ENCODE results near the gene NTSR1. TPM values are rescaled to one million over a fixed set of nuclear protein-coding genes. Genes with fewer than 3 reads are reported as not detected.

Gene NTSR1
- total and polyA plus RNA-seq, 2 of the 13 experiments (the other 11 are each of a cell fraction or from before 2014, with no cell fraction given), result 0.09 to 0.12 TPM

DNA sequence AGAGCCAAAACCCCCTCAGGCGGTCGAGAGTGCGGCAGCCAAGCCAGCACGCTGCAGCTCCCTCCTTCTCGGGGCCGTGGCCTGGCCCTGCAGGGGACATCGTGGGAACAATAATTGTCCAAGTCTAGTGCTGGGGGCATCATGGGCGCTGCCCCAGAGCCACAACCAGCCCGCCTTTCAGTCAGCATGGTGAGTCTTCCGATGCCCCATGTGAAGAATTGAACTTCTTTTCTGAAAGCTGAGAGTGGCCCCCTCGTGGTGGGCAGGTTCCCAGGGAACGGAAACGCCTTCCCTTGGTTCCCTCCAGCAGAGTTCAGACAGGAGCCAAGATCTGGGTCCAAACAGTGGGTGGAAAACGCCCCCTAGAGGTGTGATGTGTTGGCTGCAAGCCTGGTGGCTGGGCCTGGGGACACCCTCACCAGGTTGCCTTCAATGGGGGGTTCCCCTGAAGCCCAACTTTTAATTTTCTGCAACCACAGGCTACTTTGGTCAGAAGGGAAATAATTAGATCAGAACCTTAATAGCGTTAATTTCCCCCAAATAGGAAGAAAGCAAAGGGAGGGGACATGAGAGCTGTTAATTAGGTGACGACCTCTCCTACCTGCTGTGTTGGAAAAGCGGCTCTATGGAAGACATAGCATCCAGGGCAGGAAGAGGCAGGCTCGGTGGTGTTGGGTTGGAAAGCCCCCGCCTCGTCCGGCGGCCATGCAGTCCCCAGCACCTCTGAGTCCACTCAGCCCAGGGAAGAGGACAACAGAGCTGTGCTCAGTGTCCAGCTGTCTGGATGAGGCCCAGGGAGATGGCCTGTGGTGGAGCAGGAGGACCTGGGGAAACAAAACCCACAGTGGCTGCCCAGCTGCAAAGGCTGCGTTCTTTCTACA lies 82.9 kb downstream of the NTSR1 start (continued):
- TF ChIP-seq, protein P1, sequence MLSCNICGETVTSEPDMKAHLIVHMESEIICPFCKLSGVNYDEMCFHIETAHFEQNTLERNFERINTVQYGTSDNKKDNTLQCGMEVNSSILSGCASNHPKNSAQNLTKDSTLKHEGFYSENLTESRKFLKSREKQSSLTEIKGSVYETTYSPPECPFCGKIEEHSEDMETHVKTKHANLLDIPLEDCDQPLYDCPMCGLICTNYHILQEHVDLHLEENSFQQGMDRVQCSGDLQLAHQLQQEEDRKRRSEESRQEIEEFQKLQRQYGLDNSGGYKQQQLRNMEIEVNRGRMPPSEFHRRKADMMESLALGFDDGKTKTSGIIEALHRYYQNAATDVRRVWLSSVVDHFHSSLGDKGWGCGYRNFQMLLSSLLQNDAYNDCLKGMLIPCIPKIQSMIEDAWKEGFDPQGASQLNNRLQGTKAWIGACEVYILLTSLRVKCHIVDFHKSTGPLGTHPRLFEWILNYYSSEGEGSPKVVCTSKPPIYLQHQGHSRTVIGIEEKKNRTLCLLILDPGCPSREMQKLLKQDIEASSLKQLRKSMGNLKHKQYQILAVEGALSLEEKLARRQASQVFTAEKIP (CRISPR knock-in tag; IDR thresholded peaks at IDR 0.05; ENCODE audit: borderline replicate concordance), result no peak
- TF ChIP-seq, protein P2, sequence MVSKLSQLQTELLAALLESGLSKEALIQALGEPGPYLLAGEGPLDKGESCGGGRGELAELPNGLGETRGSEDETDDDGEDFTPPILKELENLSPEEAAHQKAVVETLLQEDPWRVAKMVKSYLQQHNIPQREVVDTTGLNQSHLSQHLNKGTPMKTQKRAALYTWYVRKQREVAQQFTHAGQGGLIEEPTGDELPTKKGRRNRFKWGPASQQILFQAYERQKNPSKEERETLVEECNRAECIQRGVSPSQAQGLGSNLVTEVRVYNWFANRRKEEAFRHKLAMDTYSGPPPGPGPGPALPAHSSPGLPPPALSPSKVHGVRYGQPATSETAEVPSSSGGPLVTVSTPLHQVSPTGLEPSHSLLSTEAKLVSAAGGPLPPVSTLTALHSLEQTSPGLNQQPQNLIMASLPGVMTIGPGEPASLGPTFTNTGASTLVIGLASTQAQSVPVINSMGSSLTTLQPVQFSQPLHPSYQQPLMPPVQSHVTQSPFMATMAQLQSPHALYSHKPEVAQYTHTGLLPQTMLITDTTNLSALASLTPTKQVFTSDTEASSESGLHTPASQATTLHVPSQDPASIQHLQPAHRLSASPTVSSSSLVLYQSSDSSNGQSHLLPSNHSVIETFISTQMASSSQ (IDR thresholded peaks at IDR 0.05; ENCODE audit: low read depth), result no peak
- TF ChIP-seq, protein P2 (CRISPR knock-in tag; IDR thresholded peaks at IDR 0.05; ENCODE audit: borderline replicate concordance), result no peak
- no peak; the same call in 1 of the 2 replicates for TF ChIP-seq ESRRA (CRISPR knock-in tag; IDR thresholded peaks at IDR 0.05; ENCODE audit: low read depth)
- TF ChIP-seq ZFP82 (CRISPR knock-in tag; IDR thresholded peaks at IDR 0.05; ENCODE audit: borderline replicate concordance), result no peak
- TF ChIP-seq KLF16 (CRISPR knock-in tag; IDR thresholded peaks at IDR 0.05), result peak in 1 of 2 experiments; percentile 84; a peak in 2 of 4 replicates
- TF ChIP-seq ASH2L (IDR thresholded peaks at IDR 0.05; ENCODE audit: insufficient read length, low read depth, low read length), result peak; percentile 19
- no peak for TF ChIP-seq ZBTB8A (CRISPR knock-in tag; IDR thresholded peaks at IDR 0.05; ENCODE audit: borderline replicate concordance, low read depth)
- TF ChIP-seq, protein P3, sequence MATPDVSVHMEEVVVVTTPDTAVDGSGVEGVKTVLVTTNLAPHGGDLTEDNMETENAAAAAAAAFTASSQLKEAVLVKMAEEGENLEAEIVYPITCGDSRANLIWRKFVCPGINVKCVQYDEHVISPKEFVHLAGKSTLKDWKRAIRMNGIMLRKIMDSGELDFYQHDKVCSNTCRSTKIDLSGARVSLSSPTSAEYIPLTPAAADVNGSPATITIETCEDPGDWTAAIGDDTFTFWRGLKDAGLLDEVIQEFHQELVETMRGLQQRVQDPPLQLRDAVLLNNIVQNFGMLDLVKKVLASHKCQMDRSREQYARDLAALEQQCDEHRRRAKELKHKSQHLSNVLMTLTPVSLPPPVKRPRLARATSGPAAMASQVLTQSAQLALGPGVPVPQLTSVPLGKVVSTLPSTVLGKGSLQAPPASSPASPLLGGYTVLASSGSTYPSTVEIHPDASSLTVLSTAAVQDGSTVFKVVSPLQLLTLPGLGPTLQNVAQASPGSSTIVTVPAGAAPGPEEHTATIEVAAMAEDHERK (CRISPR knock-in tag; IDR thresholded peaks at IDR 0.05; ENCODE audit: low read depth), result no peak
- TF ChIP-seq RELA (CRISPR knock-in tag; IDR thresholded peaks at IDR 0.05), result no peak
- TF ChIP-seq, protein P4, sequence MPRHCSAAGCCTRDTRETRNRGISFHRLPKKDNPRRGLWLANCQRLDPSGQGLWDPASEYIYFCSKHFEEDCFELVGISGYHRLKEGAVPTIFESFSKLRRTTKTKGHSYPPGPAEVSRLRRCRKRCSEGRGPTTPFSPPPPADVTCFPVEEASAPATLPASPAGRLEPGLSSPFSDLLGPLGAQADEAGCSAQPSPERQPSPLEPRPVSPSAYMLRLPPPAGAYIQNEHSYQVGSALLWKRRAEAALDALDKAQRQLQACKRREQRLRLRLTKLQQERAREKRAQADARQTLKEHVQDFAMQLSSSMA (CRISPR knock-in tag; IDR thresholded peaks at IDR 0.05), result 0 out of 2 replicates have a peak, but pooled peaks have one; percentile 38
- TF ChIP-seq, protein P5, sequence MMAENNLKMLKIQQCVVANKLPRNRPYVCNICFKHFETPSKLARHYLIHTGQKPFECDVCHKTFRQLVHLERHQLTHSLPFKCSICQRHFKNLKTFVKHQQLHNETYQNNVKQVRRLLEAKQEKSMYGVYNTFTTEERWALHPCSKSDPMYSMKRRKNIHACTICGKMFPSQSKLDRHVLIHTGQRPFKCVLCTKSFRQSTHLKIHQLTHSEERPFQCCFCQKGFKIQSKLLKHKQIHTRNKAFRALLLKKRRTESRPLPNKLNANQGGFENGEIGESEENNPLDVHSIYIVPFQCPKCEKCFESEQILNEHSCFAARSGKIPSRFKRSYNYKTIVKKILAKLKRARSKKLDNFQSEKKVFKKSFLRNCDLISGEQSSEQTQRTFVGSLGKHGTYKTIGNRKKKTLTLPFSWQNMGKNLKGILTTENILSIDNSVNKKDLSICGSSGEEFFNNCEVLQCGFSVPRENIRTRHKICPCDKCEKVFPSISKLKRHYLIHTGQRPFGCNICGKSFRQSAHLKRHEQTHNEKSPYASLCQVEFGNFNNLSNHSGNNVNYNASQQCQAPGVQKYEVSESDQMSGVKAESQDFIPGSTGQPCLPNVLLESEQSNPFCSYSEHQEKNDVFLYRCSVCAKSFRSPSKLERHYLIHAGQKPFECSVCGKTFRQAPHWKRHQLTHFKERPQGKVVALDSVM (CRISPR knock-in tag; IDR thresholded peaks at IDR 0.05), result no peak
- TF ChIP-seq, protein P6, sequence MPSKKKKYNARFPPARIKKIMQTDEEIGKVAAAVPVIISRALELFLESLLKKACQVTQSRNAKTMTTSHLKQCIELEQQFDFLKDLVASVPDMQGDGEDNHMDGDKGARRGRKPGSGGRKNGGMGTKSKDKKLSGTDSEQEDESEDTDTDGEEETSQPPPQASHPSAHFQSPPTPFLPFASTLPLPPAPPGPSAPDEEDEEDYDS (CRISPR knock-in tag; IDR thresholded peaks at IDR 0.05), result peak; percentile 73
- 0 out of 2 replicates have a peak, but pooled peaks have one; percentile 57 for TF ChIP-seq ZMAT3 (CRISPR knock-in tag; conservative IDR thresholded peaks at IDR 0.05)
- TF ChIP-seq ZFP36L1 (CRISPR knock-in tag; IDR thresholded peaks at IDR 0.05), result no peak
